Measurements from ENCODE around the gene GRM7. TPM values are rescaled to one million over a fixed set of nuclear protein-coding genes. Genes with fewer than 3 reads are reported as not detected.

The GRM7 gene
- total and polyA plus RNA-seq, 2 experiments from 2014 or later = 0.40 TPM; not detected in 1

GRCh38 chr3:7166460-7166859, 305.5 kb downstream of the GRM7 start:
- ATAC-seq = no peak
- Histone ChIP-seq H3K27me3 (ENCODE audit: insufficient read depth) (no peaks in the 10 kb centered on the region), H3K4me3 (no peak overlapping the region), H3K36me3 (ENCODE audit: insufficient read depth) (no peaks in the 10 kb centered on the region), H3K4me2 (no peak overlapping the region), H3K27ac (ENCODE audit: low read depth) (no peak overlapping the region), H4K20me1 (replicated peaks; ENCODE audit: insufficient read depth) (no peaks in the 10 kb centered on the region), H3K4me1 (ENCODE audit: insufficient read depth) (no peaks in the 10 kb centered on the region), H3K9me2 (ENCODE audit: insufficient read depth) (no peaks in the 10 kb centered on the region; the same call in 1 of the 2 replicates), H2AFZ (no peak overlapping the region), H3F3A (replicated peaks; ENCODE audit: low read depth) (no peaks in the 10 kb centered on the region), H3K79me2 (replicated peaks; ENCODE audit: insufficient read depth) (no peaks in the 10 kb centered on the region)
- H3K4me1 Mint-ChIP-seq = no peaks in the 10 kb centered on the region
- peaks cover 76% of the 10 kb centered on the region for H3K9me3 Mint-ChIP-seq
- no peak overlapping the region for H3K4me3 Mint-ChIP-seq
- TF ChIP-seq ZNF462 (CRISPR knock-in tag; IDR thresholded peaks at IDR 0.05) = no peak
- no peak for TF ChIP-seq EZH2 (IDR thresholded peaks at IDR 0.05; ENCODE audit: low read depth, unreplicated experiment)
- TF ChIP-seq JUNB (IDR thresholded peaks at IDR 0.05; ENCODE audit: unreplicated experiment) = no peak
- no peak for DNase-seq (ENCODE audit: low spot score)
- peaks cover 9% of the 10 kb centered on the region; the same call in 2 of the 3 replicates for H3K36me3 Mint-ChIP-seq (ENCODE audit: low read depth)
- peaks cover 3% of the 10 kb centered on the region for H3K27me3 Mint-ChIP-seq (ENCODE audit: insufficient read depth, low read depth, poor library complexity)
- H3K27ac Mint-ChIP-seq = no peak overlapping the region

GRCh38 chr3:7171493-7171892, 310.6 kb downstream of the GRM7 start:
- Histone ChIP-seq H3K9me2 (ENCODE audit: insufficient read depth) (no peaks in the 10 kb centered on the region), H2AFZ (no peak overlapping the region), H3K4me1 (ENCODE audit: insufficient read depth) (no peaks in the 10 kb centered on the region), H3F3A (replicated peaks; ENCODE audit: low read depth) (no peaks in the 10 kb centered on the region), H3K4me3 (no peak overlapping the region), H3K27ac (ENCODE audit: low read depth) (no peak overlapping the region), H3K79me2 (replicated peaks; ENCODE audit: insufficient read depth) (no peaks in the 10 kb centered on the region), H3K27me3 (ENCODE audit: insufficient read depth) (no peaks in the 10 kb centered on the region), H4K20me1 (replicated peaks; ENCODE audit: insufficient read depth) (no peaks in the 10 kb centered on the region), H3K36me3 (ENCODE audit: insufficient read depth) (no peaks in the 10 kb centered on the region), H3K4me2 (no peak overlapping the region)
- peaks cover 67% of the 10 kb centered on the region for H3K9me3 Mint-ChIP-seq
- peaks cover 5% of the 10 kb centered on the region; the same call in 1 of the 3 replicates for H3K36me3 Mint-ChIP-seq (ENCODE audit: low read depth)
- H3K27ac Mint-ChIP-seq = no peak overlapping the region
- ATAC-seq (no peak), DNase-seq (ENCODE audit: low spot score) (no peak)
- H3K4me3 Mint-ChIP-seq = no peak overlapping the region
- no peak for TF ChIP-seq STAT1 (IDR thresholded peaks at IDR 0.05; ENCODE audit: unreplicated experiment)
- H3K27me3 Mint-ChIP-seq (ENCODE audit: insufficient read depth, low read depth, poor library complexity) = peaks cover 4% of the 10 kb centered on the region
- H3K4me1 Mint-ChIP-seq = no peaks in the 10 kb centered on the region
